Neural crest cell (in vitro differentiated cells): ENCODE measurements around the gene KCNK7. TPM values are rescaled to one million over a fixed set of nuclear protein-coding genes. Genes with fewer than 3 reads are reported as not detected.

ENCODE experiments used
- DNase-seq: peaks from one replicate; pipeline ENCODE4 v3.0.0; 2021; ENCODE audit warnings: low read depth, mixed read lengths, low spot score
- H3K27ac Mint-ChIP-seq: one replicate; pipeline ENCODE4 v1.8.0; 2021; ENCODE audit warnings: mild to moderate bottlenecking, mixed read lengths; ENCODE audit not compliant: unreplicated experiment
- H3K27me3 Mint-ChIP-seq: 2 replicates; pipeline ENCODE4 v1.8.0; 2021; ENCODE audit warnings: low read depth, mild to moderate bottlenecking, mixed read lengths
- H3K36me3 Mint-ChIP-seq: 2 replicates; pipeline ENCODE4 v1.8.0; 2021; ENCODE audit warnings: low read depth, mild to moderate bottlenecking, mixed read lengths
- H3K4me1 Mint-ChIP-seq: 2 replicates; pipeline ENCODE4 v1.8.0; 2021; ENCODE audit warnings: mixed read lengths
- H3K4me3 Mint-ChIP-seq: one replicate; pipeline ENCODE4 v1.8.0; 2021; ENCODE audit warnings: mild to moderate bottlenecking, mixed read lengths
- H3K9me3 Mint-ChIP-seq: 2 replicates; pipeline ENCODE4 v1.8.0; 2021; ENCODE audit warnings: mixed read lengths
- CTCF ChIP-seq: fragments of 200-600 bp; sonication (generic); conservative IDR thresholded peaks from 2 replicates; pipeline ENCODE4 v1.5.0; 2021; ENCODE audit warnings: antibody characterized with exemption, mild to moderate bottlenecking
- total RNA-seq: library from RNA; stranded (reverse); gene quantifications from 2 replicates; pipeline ENCODE4 v1.2.1, GENCODE V29; 2021

KCNK7 gene
- total RNA-seq, 1 donor from 2014 or later, result 1.0 TPM

- Mint-ChIP-seq H3K9me3 (no peaks in the 10 kb centered on the region), H3K27ac (no peak overlapping the region), H3K4me3 (no peak overlapping the region), H3K36me3 (peaks cover 4% of the 10 kb centered on the region), H3K27me3 (peaks cover 17% of the 10 kb centered on the region), H3K4me1 (no peaks in the 10 kb centered on the region)
- TF ChIP-seq CTCF, result no peak
- DNase-seq, result no peak
Observed at GRCh38 chr11:65596520-65596919, 920 bp upstream of the KCNK7 start.

- H3K36me3 Mint-ChIP-seq, result no peaks in the 10 kb centered on the region
- TF ChIP-seq CTCF, result no peak
- H3K27ac Mint-ChIP-seq, result no peak overlapping the region
- DNase-seq, result no peak
- no peak overlapping the region for H3K4me3 Mint-ChIP-seq
- peaks cover 9% of the 10 kb centered on the region for H3K4me1 Mint-ChIP-seq
- peaks cover 26% of the 10 kb centered on the region for H3K27me3 Mint-ChIP-seq
- H3K9me3 Mint-ChIP-seq, result no peaks in the 10 kb centered on the region
Observed at GRCh38 chr11:65595131-65595530, 469 bp downstream of the KCNK7 start.

- peaks cover 16% of the 10 kb centered on the region for H3K4me1 Mint-ChIP-seq
- H3K36me3 Mint-ChIP-seq, result no peaks in the 10 kb centered on the region
- DNase-seq, result no peak
- peaks cover 26% of the 10 kb centered on the region for H3K27me3 Mint-ChIP-seq
- peak; percentile 67 for TF ChIP-seq CTCF
- no peaks in the 10 kb centered on the region for H3K9me3 Mint-ChIP-seq
- H3K27ac Mint-ChIP-seq, result no peak overlapping the region
- H3K4me3 Mint-ChIP-seq, result peak overlapping the region; percentile 48
Observed at GRCh38 chr11:65593518-65594414, 1.8 kb downstream of the KCNK7 start.

GRCh38 chr11:65592858-65593517 lies 2.6 kb downstream of the KCNK7 start:
- Mint-ChIP-seq H3K36me3 (no peaks in the 10 kb centered on the region), H3K27ac (no peak overlapping the region), H3K27me3 (peaks cover 26% of the 10 kb centered on the region), H3K4me3 (peak overlapping the region; percentile 9), H3K9me3 (no peaks in the 10 kb centered on the region), H3K4me1 (peaks cover 22% of the 10 kb centered on the region)
- no peak for TF ChIP-seq CTCF
- no peak for DNase-seq

GRCh38 chr11:65591939-65592857 lies 3.4 kb downstream of the KCNK7 start:
- Mint-ChIP-seq H3K27ac (no peak overlapping the region), H3K9me3 (no peaks in the 10 kb centered on the region), H3K4me1 (peaks cover 29% of the 10 kb centered on the region), H3K36me3 (no peaks in the 10 kb centered on the region), H3K4me3 (no peak overlapping the region), H3K27me3 (peaks cover 26% of the 10 kb centered on the region)
- peak; percentile 49 for TF ChIP-seq CTCF
- DNase-seq, result no peak
